Skeletal muscle cell (primary cell): ENCODE data around the gene ANP32E.

Experiments
- DNase-seq: peaks from one replicate; pipeline ENCODE4 v3.0.0-alpha.2; 2010; ENCODE audit warnings: low read depth
- H3K4me3 ChIP-seq: 2 replicates; pipeline ENCODE4 v1.5.1; 2011; ENCODE audit warnings: low read depth, mild to moderate bottlenecking, control low read depth, low read length, moderate library complexity

ANP32E gene

DNA sequence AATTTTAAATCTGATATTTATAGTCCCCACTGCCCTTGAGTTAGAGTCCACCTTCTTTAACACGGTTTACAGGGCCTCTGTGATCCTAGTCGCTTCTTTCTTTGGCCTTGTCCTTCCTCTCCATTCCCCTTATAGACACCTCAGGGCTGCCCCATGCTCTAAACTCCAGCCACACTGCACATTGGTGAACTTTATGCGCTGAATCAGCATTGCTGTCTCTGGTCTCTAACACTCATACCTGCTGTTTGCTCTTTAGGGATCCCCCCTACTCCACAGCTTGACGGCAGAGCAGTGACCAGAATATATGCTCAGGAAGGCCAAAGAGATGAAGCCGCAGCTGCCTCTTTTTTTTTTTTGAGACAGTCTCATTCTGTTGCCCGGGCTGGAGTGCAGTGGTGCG is 56.0 kb downstream of the ANP32E start:
- no peak for DNase-seq
- H3K4me3 ChIP-seq: no peak overlapping the region

DNA sequence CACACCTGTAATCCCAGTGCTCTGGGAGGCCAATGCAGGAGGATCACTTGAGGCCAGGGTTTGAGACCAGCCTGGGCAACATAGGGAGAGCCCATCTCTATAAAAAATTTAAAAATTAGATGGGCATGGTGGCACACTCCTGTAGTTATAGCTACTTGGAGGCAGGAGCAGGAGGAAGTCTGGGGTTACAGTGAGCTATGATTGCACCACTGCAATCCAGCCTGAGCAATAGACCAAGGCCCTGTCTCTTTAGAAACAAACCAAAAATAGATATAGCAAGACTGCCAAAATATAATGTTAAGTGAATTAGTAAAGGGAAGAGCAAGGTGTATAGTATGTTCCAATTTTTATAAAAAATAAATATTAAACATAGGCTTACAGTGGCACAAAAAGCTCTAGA is 57.4 kb downstream of the ANP32E start:
- no peak overlapping the region for H3K4me3 ChIP-seq

DNA sequence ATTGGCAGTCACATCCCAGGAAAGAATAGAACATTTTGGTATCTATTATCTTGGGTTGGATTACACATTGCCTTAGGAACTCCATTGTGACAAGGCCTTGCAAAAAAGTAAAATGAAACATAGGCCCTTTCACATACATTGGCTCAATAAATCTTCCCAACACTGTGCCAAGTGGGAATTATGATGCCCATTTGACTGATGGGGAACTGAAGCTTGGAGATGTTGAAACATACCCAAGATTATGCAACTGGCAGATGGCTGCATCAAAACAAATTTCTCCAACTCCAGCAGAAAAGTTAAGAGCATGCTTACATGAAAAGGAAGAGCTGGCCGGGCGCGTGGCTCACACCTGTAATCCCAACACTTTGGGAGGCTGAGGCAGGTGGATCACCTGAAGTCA is 59.3 kb downstream of the ANP32E start:
- H3K4me3 ChIP-seq: no peak overlapping the region
- DNase-seq: no peak

More for the DNA sequence above, 57.4 kb downstream of the ANP32E start:
- no peak for DNase-seq

DNA sequence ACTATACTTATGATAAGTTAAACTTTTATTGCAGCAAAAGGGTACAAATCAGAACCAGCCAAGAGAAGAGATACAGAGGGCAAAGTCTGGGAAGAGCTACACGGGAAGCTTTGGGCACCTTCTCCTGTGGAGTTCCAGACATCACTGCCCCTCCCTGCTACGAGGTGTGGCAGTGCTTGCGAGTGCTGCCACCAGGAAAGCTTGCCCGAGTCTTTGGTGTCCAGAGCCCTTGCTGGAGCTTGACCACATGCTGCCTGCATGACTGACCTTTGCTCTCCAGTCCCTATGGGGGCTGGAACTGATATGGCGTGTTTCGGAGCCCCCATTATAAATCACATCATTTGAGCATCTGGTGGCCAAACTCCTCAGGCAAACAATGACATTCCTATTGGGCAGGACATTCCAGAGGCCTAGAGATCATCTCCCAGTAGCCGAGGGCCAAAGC is 62.7 kb downstream of the ANP32E start:
- no peak for DNase-seq
- no peak overlapping the region for H3K4me3 ChIP-seq

DNA sequence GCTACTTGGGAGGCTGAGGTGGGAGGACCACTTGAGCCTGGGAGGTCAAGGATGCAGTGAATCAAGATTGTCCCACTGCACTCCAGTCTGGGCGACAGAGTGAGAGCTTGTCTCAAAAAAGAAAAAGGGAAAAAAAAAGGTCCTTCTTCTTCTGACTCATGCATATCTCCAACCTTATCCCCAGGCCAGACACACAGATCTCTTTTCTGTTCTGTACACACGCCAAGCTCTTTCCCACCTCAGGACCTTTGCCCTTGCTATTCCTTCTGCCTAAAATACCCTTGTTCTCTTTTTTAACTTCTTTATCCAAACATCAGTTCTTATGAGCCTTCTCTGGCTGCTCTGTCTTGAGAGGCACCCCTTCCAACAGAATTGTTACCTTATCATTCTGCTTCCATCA is 64.1 kb downstream of the ANP32E start:
- no peak overlapping the region for H3K4me3 ChIP-seq
- DNase-seq: no peak

DNA sequence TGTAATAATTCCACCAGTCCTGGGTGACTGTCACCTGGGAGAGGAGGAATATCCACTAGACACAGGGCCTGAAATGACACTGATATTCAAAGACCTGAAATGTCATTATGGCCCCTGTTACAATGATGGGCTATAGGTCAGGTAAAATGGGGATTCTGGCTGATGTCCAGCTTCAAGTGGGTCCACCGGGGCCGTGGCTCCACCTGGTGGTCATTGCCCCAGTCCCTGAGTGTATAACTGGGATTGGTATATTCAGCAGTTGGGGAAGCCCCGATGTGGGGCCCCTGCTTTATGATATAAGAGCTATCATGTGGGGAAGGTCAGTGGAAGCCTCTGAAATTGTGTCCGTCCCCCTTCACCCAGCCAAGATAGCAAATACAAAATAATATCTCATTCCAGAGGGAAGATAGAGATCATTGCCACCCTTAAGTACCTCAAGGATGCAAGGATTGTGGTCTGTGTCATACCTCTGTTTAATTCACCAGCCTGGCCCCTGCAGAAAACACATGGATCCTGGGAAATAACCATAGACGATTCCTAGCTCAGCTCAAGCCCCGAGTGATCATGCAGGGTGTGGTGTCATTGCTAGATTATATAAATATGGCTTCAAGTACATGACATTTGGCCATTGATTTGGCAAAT is 66.8 kb downstream of the ANP32E start:
- no peak overlapping the region for H3K4me3 ChIP-seq
- DNase-seq: no peak
